NCI-H2029 (cell line): ENCODE data around the gene ADAMTS16.

ENCODE experiments used
- DNase-seq: peaks from one replicate; lab custom pipeline; 2025; lab: John Stamatoyannopoulos, UW

The ADAMTS16 gene

DNA sequence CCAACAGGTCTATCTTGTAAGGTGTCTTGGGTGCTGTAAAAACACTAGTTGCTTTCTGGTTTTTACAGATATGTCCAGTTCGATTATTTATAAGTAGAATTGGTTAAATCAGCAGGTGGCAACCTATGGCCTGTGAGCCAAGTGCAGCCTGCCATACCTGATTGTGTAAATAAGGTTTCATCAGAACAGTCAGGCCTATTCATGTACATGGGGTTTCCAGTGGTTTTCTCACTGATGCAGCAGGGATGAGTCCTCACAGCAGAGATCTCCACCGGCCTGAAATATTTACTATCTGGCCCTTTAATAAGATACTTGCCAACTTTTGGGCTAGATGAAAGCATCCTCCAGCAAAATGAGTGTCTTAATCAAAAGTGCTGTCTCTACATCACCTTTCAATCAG is 149.4 kb downstream of the ADAMTS16 start:
- no peak for DNase-seq

DNA sequence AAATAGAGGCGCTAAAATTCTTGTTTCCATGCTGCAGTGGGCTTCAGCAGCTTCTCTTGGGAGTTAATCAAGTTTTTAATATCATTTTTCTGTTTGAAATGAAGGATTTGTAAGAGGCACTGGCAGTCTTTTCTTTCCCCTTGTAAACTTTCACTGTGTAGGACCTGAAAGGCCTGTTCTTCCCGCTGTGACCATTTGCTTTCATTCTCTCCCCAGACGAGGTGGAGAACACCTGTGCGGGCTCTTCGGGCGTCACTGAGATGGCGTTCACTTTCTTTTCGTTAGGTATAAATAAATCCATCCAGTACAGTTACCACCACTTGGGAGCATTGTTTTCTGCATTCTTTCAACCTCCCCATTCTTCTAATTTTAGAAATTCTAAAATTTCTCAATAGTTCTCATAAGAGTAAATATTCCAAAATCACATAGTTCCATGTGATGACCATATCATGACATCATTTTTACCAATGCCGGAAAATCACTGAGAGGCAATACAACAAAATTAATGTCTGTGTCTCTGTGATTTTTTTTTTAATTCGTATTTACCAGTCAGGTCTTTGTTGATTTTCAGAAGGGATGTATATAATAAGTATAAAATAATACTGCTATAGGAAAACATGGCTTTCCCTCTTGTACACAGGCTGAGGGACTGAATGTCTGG is 150.7 kb downstream of the ADAMTS16 start:
- no peak for DNase-seq

DNA sequence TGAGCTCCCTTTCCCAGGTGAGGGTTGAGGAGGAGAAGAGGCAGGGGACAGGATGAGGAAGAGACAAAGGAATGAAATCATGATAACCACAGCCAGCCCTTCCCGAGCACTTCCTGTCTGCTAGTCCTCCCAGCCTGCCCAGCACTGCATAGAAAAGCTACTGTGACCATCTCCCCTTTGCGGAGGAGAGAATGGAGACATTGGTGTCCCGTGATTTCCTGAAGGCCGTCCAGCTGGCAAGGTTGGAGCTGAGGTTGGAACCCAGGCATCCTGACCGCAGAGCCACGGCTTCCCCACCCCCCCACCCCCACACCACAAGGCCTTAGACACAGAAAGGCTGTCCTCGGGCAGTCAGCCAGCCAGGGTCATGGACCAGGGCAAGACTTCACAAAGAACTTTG is 151.2 kb downstream of the ADAMTS16 start:
- no peak for DNase-seq

DNA sequence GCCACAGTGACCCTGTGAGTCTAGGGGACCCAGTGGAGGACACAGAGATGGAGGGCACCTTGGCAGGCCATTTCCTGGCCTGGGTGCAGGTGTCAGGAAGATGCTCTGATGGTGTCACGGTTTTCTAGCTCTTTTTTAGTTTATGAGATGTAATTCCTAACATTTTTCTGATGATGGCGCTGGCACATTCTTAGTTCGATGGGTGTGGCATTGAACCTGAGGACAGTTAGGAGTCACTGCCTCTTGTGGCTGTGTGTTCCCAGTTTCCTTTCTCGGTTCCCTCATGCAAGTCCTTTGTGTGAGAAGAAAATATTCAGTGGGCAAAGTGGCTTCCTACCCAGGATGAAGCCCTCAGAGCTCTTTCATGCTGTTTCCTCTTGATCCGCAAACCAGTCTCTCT is 152.9 kb downstream of the ADAMTS16 start:
- no peak for DNase-seq

DNA sequence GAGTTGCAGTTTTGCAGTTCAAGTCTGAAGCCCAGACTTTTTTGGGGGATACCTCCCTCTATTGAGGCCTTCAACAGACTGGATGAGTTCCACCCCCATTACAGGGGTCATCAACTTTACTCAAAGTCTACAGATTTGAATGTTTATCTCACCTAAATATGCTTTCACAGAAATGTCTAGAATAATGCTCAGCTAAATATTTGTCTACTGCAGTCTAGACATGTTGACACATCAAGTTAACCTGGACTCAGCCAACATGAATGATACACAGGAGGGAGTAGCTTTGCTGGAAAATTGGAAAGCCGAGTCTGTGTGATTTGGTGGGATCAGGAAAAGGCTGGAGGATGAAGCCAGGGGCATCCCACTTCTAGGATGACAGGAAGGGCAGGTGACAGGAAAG is 154.3 kb downstream of the ADAMTS16 start:
- DNase-seq: no peak

DNA sequence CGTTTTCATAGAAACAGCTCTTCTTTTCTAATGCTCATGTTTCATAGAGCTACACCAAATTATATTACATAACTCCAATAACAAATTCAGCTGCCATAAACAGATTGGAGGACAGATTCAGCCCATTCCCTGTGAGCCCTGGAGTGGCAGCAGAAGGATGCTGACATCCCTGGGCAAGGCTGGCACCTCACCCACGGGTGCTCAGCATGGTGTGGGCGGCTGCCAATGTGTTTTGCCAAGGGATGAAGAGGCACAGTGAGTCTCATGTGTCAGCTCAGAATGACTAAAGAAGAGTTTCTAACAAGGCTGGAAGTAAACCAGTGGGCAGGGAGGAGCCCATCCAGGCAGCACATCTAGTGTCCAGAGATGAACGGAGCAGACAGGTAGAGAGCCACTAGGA is 155.2 kb downstream of the ADAMTS16 start:
- no peak for DNase-seq

DNA sequence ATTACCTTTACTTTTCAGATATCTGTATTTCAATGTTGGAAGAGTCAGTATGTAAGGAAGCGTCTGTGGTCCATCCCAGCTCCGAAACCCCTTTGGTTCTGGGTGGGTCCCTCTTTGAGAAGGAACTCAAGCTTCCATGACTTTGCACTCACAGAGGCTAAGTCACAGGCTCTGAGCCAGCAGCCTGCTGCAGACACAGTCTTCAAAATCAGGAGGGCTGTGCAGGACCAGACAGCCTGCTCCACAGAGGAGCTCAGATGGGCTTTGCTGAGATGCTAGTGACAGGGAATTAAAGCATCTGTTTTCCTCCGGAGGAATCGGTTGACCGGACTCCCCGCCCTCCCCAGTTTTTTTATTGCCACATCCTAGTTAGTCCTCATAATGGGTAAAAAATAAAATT is 155.9 kb downstream of the ADAMTS16 start:
- no peak for DNase-seq

DNA sequence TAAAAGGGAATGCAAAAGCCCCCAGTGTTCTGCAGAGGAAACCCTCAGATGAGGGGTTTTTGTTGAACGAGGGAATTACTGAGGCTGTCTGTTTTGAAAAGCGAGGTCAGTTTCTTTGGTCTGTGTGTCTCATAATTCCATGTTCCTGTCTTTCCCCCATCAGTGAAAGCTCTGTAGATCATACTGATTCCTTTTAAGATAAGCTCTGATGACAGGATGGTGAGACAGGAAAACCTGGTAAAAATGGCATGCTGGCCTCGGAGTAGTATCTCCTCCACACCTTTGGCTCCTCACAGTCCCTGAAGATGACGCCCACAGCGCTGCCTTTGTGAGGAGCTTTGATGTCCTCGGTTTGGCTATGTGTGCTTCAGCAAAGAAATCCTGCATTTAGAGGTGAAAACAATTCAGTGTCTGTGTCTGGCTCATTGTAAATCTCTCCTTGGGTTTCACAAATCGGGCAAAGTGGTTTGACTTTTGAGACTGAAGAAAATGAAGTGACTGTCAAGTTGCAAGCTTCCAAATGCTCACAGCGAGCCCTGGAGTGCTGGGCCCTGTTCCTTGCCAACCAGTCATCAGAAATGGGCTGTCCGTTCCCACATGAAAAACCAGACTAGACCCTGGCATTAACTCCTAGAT is 157.4 kb downstream of the ADAMTS16 start:
- DNase-seq: no peak

DNA sequence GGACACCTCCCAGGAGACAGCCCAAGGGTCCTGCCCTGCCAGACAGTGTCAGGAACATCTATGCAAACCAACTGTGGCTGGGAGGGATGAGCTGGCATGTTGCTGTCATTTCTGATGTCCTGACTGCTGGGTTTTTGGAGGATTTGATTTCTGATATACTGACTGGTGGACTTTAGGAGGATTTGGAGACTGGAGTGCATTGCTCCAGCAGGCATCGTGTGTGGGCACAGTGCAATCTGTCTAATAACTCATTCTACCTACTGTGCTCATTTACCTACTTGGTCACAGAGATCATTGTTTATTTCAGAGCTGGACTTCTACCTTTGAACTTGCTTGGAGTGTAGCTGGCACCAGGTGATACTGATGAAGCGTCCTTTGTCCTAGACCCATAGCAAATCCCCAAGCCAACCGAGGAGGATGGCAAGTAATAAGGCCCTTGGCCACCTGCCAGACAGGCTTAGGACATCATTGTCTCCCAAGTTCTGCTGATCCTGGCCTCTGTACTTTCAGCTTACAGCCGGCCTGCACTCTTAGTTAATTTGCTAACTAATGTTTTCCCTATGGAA is 158.0 kb downstream of the ADAMTS16 start:
- no peak for DNase-seq

DNA sequence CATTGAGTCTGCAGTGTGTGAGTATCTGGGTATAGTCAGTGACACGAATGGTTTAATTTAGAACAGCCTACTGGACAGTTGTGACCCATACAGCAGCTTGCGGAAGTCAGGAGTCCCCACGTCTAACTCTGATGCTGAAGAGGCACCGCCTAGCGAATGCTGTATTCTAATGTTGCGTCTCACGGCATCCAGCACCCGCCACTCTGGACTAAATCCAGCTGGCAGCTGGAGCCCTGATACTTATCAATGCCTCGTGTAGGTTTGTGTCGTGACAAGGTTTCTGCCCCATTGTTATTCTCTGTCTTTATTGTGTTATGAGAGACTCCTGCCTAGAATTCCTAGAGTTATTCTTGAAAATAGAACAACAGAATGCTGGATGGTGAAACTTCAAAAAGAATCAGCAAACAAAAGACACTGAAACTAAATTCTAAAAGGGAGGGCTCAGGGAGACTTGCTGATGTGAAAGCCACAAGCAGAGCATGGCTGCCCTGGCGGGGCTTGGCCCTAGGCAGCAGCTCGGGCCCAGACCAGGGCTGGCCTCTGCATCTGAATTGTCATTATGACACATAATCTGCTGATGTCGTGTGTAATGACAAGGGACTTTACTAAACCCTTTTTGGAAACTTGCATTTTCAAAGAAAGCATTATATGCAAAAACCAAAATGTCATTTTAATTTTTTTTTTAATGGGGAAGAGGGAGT is 158.9 kb downstream of the ADAMTS16 start:
- peak; percentile 16 for DNase-seq

DNA sequence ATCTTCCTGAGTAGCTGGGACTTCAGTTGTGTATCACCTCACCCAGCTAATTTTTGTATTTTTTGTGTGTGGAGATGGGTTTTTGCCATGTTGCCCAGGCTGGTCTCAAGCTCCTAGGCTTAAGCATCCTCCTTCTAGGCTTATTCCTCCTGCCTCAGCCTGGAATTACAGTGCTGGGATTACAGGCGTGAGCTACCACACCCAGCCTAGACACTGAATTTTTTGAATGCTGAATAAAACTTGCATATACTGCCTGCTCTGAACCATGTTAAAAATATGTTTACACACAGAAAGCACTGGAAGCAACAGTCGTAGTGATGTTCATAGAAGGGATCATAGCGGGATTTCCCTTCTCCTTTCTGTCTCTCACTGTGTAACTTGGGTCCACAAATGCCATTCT is 161.0 kb downstream of the ADAMTS16 start:
- DNase-seq: no peak

DNA sequence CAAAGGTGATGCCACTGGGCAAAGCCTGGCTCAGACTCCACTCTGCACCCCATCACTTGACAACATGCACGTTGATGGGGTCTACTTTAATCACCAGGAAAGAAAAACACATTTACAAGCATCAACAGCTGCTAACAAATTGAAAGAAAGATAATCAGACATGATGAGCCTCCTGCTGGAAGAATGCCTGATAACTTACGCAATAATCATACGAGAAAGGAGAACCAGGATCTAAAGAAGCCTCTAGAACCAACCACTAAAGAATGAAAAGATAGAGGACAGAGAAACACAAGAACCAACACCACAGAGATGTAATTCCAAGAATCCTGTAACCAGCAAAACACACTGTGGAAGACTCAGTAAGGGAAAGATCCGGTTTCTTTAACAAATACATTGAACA is 162.1 kb downstream of the ADAMTS16 start:
- DNase-seq: no peak

DNA sequence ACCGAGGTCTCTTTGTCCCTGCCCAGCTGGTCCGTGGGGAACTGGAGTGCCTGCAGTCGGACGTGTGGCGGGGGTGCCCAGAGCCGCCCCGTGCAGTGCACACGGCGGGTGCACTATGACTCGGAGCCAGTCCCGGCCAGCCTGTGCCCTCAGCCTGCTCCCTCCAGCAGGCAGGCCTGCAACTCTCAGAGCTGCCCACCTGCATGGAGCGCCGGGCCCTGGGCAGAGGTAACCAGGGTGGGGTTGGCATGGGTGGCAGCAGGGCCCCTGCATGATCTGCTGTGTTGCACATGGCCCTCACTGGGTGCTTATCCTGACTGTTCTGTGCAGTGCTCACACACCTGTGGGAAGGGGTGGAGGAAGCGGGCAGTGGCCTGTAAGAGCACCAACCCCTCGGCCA is 163.1 kb downstream of the ADAMTS16 start:
- DNase-seq: no peak

DNA sequence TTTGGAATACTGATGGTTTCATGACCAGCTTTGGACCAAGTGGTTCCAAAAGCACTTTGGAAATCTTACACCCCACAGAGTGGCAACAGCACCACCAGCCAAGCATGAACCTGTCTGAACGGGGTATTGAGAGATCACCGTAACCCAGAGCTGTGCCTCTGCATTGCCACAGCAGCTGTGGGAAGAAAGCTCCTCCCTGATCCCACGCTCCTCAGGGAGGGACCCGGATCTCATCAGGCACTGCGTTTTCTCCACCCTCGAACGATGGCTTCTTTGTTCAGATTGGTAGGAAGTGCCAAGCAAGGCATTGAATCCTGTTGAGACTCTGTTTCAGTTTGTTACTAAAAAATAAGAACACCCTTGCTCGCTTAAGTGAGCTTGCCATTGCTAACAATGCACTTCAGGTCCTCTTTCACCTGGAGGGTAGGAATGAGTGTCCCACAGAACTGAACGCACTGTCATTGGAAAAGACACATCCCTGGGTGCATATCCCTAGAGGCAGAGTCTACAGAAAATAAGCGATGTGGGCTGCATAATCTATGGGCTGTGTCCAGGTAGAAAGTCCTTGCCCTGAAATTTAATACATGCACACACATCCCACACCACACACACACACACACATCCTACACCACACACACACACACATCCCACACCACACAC is 164.4 kb downstream of the ADAMTS16 start:
- DNase-seq: peak; percentile 7

DNA sequence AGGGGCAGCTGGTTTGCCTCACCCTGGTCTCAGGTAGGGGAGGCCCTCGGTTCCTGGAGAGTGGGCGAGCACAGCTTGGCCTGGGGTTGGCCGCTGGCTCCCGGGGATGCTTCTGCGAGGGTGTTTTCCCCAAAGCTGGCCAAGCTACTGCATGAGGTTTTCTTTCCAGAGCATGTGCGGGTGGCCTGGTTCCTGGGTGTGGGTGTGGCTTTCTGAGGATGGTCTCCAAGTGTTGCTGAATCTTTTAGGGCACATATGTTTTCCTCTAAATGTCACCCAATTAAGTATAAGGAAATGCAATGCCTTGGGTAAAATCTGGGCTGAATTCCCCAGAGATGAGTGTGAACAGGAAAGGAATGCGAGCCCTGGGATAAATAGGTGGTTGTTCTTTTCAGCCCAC is 166.6 kb downstream of the ADAMTS16 start:
- no peak for DNase-seq

DNA sequence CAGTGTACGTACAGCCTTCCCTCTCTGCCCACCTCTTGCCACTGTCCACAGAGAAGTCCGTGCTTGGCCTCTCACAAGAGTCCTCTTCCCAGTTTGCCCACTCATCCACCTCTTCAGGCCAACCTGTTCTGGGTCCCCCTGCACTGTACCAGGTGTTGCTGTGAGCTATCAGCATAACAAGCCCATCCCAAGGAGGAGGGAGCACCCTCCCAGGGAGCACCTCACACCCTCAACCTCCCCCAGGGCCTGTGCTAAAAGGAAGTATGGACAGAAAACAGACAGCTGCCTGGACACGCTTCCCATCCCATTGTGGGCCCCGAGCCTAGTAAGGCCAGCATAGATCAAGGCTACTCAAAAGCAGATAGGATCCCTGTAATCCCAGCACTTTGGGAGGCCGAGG is 168.2 kb downstream of the ADAMTS16 start:
- DNase-seq: no peak

DNA sequence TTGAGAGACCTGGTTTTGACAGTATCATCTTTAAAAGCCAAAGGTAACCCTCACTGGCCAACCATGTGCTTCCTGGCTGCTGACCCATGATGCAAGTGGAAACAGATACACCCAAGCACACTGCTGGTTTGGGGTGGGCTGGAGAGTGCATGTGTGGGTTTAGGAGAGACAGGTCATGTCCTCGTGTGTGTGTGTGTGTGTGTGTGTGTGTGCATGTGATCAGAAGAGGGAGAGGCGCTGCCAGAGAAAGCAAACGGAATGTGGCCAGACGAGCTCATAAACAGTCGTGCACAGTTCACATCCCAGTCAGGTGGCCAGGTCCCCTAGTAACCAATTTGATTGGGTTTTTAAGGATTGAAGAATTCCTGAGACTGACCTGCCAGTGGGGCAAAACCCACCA is 169.5 kb downstream of the ADAMTS16 start:
- no peak for DNase-seq

DNA sequence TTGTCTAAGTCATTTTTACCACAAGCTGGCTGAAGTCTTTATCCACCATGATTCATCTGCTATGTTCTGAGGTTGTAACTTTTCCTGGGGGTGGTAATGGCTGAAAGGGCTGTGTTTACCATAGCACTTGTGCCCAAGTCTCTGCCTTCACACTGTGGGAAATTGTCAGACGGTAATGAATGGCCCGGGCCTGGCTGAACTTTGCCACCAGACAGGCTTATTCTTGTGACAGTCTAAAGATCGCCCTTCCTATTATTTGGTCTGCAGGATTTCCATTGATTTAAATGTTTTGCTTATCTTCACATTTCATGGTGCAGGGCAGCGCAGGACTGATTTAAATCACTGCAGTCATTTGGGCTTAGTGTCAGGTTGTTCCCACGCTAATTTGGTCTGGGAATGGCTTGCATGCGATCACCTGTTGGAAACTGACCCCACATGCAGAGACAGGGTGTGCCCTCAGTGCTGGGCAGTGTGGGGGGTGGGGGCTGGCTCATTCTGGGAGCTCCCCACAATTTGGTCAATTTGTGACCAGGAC is 173.0 kb downstream of the ADAMTS16 start:
- no peak for DNase-seq

DNA sequence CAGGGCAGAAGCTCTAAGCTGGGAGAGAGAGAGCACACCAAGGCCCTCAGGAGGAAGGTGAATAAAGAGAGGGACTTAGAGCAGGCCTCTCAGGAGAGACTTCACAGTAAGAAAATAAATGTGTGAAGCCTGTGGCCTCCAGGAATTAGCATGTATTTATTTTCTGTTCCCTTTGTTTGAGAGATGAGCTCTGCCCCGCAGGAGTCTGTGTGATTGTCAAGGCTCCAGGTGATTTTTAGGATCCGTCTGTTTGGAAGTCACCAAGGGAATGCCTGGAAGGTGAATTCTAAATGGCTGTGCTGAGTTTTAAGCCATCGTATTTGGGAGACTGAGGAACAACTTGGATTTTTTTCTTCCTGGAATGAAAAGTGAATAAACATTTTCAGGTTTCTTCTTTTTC is 174.0 kb downstream of the ADAMTS16 start:
- DNase-seq: no peak

DNA sequence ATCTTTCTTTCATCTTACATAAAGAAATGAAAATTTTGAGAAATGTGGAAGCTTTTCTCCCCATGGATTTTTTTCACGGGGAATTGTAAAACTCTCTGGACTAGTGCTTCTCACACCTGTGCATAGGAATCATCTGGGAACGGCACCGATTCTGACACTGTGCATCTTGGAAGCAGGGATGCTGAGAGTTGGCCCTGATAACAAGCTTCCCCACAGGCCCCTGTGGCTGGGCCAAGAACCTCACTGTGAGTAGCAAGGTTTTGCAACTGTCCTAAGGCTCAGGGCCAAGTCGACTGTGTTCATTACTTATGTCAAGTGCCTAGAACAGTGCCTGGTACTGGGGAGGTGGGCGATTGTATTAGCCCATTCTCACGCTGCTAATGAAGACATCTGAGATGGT is 174.5 kb downstream of the ADAMTS16 start:
- DNase-seq: no peak

DNA sequence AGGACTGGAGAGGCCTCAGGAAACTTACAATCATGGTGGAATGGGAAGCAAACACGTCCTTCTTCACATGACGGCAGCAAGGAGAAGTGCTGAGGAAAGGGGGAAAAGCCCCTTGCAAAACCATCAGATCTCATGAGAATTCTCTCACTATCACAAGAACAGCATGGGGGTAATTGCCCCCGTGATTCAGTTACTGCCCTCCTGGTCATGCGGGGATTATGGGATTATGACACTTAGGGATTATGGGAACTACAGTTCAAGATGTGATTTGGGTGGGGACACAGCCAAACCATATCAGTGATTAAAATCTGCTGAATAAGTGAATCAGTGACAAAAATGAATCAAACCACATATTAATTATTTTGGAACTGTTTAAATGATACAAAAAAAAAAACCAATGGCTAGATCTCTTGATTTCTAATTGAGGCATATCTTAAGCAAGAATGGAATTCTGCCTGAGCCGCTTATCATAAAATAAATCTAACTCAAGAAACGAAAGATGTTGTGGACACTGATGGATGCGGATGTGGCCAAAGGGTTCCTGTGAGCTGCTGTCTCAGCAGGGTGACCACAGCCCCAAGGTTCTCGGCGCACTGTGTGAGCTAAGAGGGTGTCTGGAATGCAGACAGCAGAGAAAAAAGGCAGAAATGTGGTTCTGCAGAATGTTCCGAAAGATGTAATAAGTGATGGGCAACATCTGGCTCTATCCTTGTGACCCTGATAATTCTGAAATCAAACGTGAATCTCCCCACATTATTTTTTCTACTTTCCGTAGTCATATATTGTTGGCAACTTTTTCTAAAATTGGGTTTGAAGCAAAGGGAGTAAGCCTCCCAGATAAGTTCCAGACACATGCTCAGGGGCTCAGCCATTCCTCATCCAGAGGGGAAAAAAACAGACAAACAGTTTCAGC is 175.2 kb downstream of the ADAMTS16 start:
- DNase-seq: no peak
